GM18873 (cell line): Measurements from ENCODE around the gene ZNF655.
"Not testable (repeated sequence)": the region's sequence is repeated elsewhere in the genome, so short reads cannot be mapped to it uniquely, and the experiment has no call there.

ENCODE experiments used
- ATAC-seq: cut with Tn5 transposase; IDR thresholded peaks from one replicate; pipeline ENCODE4 v1.9.1; 2021; ENCODE audit warnings: mild to moderate bottlenecking, moderate library complexity, moderate number of reproducible peaks; ENCODE audit not compliant: unreplicated experiment, low FRiP score

ZNF655 gene

GRCh38 chr7:99559175-99559915 is 903 bp downstream of the ZNF655 start:
- ATAC-seq, result no peak

GRCh38 chr7:99560834-99561736 is 2.6 kb downstream of the ZNF655 start:
- no peak for ATAC-seq

GRCh38 chr7:99561737-99562051 is 3.3 kb downstream of the ZNF655 start:
- ATAC-seq, result no peak

- no peak for ATAC-seq
Observed at GRCh38 chr7:99562114-99562784, 3.8 kb downstream of the ZNF655 start.

- ATAC-seq, result no peak
Observed at GRCh38 chr7:99562832-99563231, 4.4 kb downstream of the ZNF655 start.

GRCh38 chr7:99563650-99564049 is 5.2 kb downstream of the ZNF655 start:
- ATAC-seq, result no peak

- not testable (repeated sequence) for ATAC-seq
Observed at GRCh38 chr7:99568770-99569169, 10.3 kb downstream of the ZNF655 start.

- ATAC-seq, result no peak
Observed at GRCh38 chr7:99571768-99572167, 13.3 kb downstream of the ZNF655 start.

GRCh38 chr7:99573257-99573656 is 14.8 kb downstream of the ZNF655 start:
- no peak for ATAC-seq

- no peak for ATAC-seq
Observed at GRCh38 chr7:99576251-99576650, 17.8 kb downstream of the ZNF655 start.

- ATAC-seq, result no peak
Observed at GRCh38 chr7:99579281-99579955, 21.0 kb downstream of the ZNF655 start.

- no peak for ATAC-seq
Observed at GRCh38 chr7:99579956-99580777, 21.7 kb downstream of the ZNF655 start.

GRCh38 chr7:99580778-99581332 is 22.4 kb downstream of the ZNF655 start:
- ATAC-seq, result not testable (repeated sequence)

GRCh38 chr7:99588868-99589267 is 30.4 kb downstream of the ZNF655 start:
- no peak for ATAC-seq

- ATAC-seq, result no peak
Observed at GRCh38 chr7:99594948-99595745, 36.7 kb downstream of the ZNF655 start.

- ATAC-seq, result no peak
Observed at GRCh38 chr7:99596408-99596955, 38.0 kb downstream of the ZNF655 start.

GRCh38 chr7:99597762-99598501 is 39.5 kb downstream of the ZNF655 start, which contains the start of gene TMEM225B:
Gene TMEM225B (plus strand): TSS chr7:99598267. CDS start chr7:99604389, 6,122 bp downstream.
- ATAC-seq, result no peak

GRCh38 chr7:99599836-99600235 is 41.4 kb downstream of the ZNF655 start:
- no peak for ATAC-seq
